ENCODE results near the gene CEP85. TPM values are rescaled to one million over a fixed set of nuclear protein-coding genes. Genes with fewer than 3 reads are reported as not detected.

Gene CEP85
- total RNA-seq, 4 donors from 2014 or later = 7.5 to 14.7 (median 12.5) TPM

DNA sequence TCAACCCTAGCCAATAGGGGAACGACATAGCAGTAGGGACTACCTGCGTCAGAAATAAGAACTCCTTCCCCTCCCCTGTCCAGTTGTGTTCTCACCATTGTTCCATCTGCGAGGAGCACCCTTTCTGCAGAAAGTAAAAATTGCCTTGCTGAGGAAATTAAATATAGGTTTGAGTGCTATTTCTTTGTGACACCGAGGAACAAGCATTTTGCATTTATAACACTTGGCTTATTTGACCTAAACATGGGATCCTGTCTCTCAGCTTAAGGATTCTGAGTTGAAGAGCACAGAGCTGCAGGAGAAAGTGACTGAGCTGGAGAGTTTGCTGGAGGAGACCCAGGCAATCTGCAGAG lies 35.2 kb downstream of the CEP85 start:
- Histone ChIP-seq H3K9me3 (peaks cover 0 to 13% (median 11%) of the 10 kb centered on the region in 3 donors), H3K4me1 (peaks cover 0 to 4% (median 0%) of the 10 kb centered on the region in 3 donors), H3K36me3 (peaks cover 7 to 82% (median 13%) of the 10 kb centered on the region in 3 donors), H3K27ac (no peak overlapping the region), H3K4me3 (no peak overlapping the region), H3K27me3 (no peaks in the 10 kb centered on the region)
- 96 to 97% methylated on average over 4 of the region's 4 CpGs for WGBS, 2 donors
- intact Hi-C loops (cut with DNase I) = no loop called here
- no peak for TF ChIP-seq CTCF (IDR thresholded peaks at IDR 0.05)
- no peak for TF ChIP-seq POLR2A (IDR thresholded peaks at IDR 0.05)
- DNase-seq = no peak

- no peaks in the 10 kb centered on the region for H3K27me3 ChIP-seq
- H3K4me3 ChIP-seq = no peak overlapping the region
- DNase-seq = no peak
- 34 to 54% methylated on average over 9 to 11 of the region's 11 CpGs for WGBS, 2 donors
- TF ChIP-seq CTCF (IDR thresholded peaks at IDR 0.05) = no peak
- TF ChIP-seq POLR2A (IDR thresholded peaks at IDR 0.05) = no peak
- H3K27ac ChIP-seq = peak overlapping the region; percentile 99 to 100 (median 99)
- intact Hi-C loops (cut with DNase I) = no loop called here
- no peaks in the 10 kb centered on the region for H3K9me3 ChIP-seq
- peaks cover 0 to 32% (median 7%) of the 10 kb centered on the region in 3 donors for H3K36me3 ChIP-seq
- peaks cover 44 to 56% (median 47%) of the 10 kb centered on the region in 3 donors for H3K4me1 ChIP-seq
These were observed 40.9 kb downstream of the CEP85 start for GRCh38 chr1:26274801-26275425.

DNA sequence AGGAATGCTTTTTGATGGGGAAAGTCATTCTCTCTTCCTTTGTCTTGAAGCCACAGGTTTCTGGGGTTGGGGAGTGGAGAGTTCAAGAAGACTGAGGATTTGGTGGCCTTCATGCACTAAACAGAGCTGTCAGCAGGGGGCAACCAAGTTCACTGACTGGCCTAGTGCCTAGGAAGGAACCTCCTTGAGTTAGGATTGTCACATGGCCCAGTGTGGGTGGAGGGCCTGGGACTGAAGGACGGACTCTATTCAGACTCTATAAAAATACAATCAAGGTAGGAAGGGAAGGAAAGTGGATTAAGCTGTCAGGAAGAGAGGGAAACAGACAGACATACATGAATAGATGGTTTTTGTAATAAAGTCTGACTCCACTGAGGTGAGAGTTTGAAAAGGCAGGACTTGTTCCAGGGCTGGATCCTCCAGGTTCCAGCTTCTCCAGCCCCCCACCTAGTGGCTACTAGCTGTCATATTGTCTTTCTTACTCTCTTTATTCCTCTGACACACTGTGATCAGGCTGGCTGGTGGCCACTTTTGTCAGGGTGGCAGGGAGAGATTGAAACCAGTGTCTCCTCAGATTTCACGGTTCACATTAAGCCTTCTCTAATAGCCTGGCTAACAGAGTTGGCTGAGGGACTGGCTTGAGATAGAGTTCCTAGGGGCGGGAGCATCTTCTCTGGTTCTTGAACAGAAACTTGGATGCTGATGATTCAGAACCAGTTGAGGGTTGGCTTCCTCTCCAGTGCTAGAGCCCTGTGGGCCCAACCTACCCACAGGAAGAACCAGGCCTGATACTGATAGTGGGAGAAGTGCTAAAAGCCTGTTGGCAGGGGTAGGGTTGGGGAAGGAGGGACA lies 41.8 kb downstream of the CEP85 start:
- no peak for DNase-seq
- WGBS, 2 donors = 0 to 17% methylated on average over 2 to 3 of the region's 3 CpGs
- Histone ChIP-seq H3K36me3 (peaks cover 0 to 25% (median 3%) of the 10 kb centered on the region in 3 donors), H3K9me3 (no peaks in the 10 kb centered on the region), H3K4me3 (no peak overlapping the region), H3K27ac (peak overlapping the region; percentile 99 to 100 (median 99)), H3K27me3 (no peaks in the 10 kb centered on the region), H3K4me1 (peaks cover 49 to 62% (median 50%) of the 10 kb centered on the region in 3 donors)
- no peak for TF ChIP-seq POLR2A (IDR thresholded peaks at IDR 0.05)
- peak; percentile 76 to 95 (median 88) for TF ChIP-seq CTCF (IDR thresholded peaks at IDR 0.05)
- intact Hi-C loops (cut with DNase I) = no loop called here

DNA sequence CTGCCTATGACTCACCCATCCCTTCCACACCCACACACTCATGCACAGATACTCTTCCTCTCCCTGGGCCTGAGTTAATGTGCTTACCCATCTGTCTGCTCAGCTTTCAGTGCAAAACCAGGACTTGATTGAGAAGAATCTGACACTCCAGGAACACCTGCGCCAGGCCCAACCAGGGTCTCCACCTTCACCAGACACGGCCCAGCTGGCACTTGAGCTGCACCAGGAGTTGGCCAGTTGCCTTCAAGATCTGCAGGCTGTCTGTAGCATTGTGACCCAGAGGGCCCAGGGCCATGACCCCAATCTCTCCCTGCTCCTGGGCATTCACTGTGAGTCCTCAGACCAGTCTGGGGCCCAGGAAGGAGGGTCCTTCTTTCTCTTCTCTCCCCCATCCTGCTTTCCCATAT lies 42.4 kb downstream of the CEP85 start:
- no peak for DNase-seq
- 0% methylated on average over 2 of the region's 2 CpGs; no CpG with 5 or more reads in 1 of the 2 donors for WGBS, 2 donors

More for the DNA sequence above, 42.4 kb downstream of the CEP85 start:
- Histone ChIP-seq H3K4me3 (no peak overlapping the region), H3K36me3 (peaks cover 0 to 25% (median 0%) of the 10 kb centered on the region in 3 donors), H3K4me1 (peaks cover 55 to 68% (median 56%) of the 10 kb centered on the region in 3 donors), H3K27ac (peak overlapping the region; percentile 99 to 100 (median 99)), H3K9me3 (no peaks in the 10 kb centered on the region), H3K27me3 (no peaks in the 10 kb centered on the region)
- TF ChIP-seq CTCF (IDR thresholded peaks at IDR 0.05) = no peak
- peak in 1 of 4 donors; percentile 26 for TF ChIP-seq POLR2A (IDR thresholded peaks at IDR 0.05)
- intact Hi-C loops (cut with DNase I) = no loop called here

Data from esophagus squamous epithelium (tissue), 5 donors.